Motor neuron (in vitro differentiated cells): Measurements from ENCODE around the gene NEURL3. TPM values are rescaled to one million over a fixed set of nuclear protein-coding genes. Genes with fewer than 3 reads are reported as not detected.

Source experiments
- ATAC-seq, 8 experiments: fragments of 200-7000 bp; cut with Tn5 transposase; replicated peaks in 6 of 8; 2 replicates each; pipeline ENCODE4 v1.8.0; 2021; ENCODE audit warnings: mild to moderate bottlenecking in 8 of 8, moderate library complexity in 8 of 8
- H3K27ac ChIP-seq, 2 donors: fragments of 250-450 bp; sonication (Bioruptor Pico); 2 replicates each; pipeline ENCODE4 v1.9.0; 2021; ENCODE audit warnings: antibody characterized with exemption in 2 of 2, mild to moderate bottlenecking in 2 of 2, moderate library complexity in 1 of 2
- H3K4me1 ChIP-seq, 2 donors: fragments of 250-450 bp; sonication (Bioruptor Pico); replicated peaks in 1 of 2; 2 replicates each; pipeline ENCODE4 v1.6.1; 2021; ENCODE audit warnings: antibody characterized with exemption in 2 of 2, mild to moderate bottlenecking in 2 of 2, moderate library complexity in 1 of 2
- H3K4me3 ChIP-seq, 5 donors: fragments of 250-450 bp; sonication (Bioruptor Pico); 2 replicates each; pipeline ENCODE4 v1.9.0; 2021; ENCODE audit warnings: antibody characterized with exemption in 5 of 5, mild to moderate bottlenecking in 5 of 5, moderate library complexity in 4 of 5
- WGBS, 10 experiments: fragments of 450-650 bp; shearing (Covaris generic); methylation state at CpG; one replicate each; pipeline ENCODE4 v1.0.0; 2022; 5-methylcytosine and 5-hydroxymethylcytosine counted together
- in situ Hi-C, 9 experiments: fragments of 400-800 bp; cut with MboI; loops; one replicate each; pipeline ENCODE4 v1.15.0; 2021; ENCODE audit warnings: low sequenced_read_pairs in 9 of 9, low pct_unique_long_range_greater_than_20kb in 2 of 9; ENCODE audit not compliant: unreplicated experiment in 9 of 9
- total RNA-seq, 8 experiments: library from RNA; unstranded; fragments of 300-600 nt; gene quantifications; 2 replicates each; pipeline versions ENCODE4 v1.2.3 to v1.2.4, GENCODE V29; 2022

Gene NEURL3
- total RNA-seq, 8 experiments from 2014 or later: 0.13 to 0.52 (median 0.17) TPM; not detected in 4

DNA sequence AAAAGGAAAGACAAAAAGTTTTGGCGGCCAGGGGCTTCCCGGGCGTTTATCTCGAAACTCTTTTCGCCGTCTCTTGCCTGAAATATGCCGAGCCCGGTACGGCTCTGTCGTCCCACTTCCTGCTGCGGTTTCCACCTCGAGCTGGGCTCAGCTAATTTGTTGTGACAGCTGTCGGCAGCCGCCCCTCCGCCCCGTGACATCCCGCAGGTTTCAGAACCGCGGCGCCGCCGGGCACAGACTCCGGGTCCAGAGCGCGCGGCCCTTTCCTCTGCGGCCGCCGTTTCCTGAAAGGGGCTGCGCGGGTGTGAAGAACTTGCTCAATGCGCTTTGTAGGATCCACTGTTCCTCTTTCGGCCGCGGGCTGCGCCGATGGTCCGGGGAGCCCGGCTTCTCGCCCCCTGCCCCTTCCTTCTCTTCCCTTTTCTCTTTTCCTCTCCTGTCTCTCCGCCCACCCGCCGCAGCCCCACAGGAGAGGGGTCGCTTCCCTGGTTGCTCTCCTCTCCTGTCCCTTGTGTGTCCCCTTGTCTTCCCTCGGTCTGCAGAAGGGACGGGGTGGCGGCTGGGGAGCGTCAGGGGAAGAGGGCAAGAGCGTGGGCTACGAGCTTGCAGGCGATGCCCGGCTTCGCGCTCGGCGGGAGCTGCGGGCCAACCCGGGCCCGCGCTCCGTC lies 32.0 kb upstream of the NEURL3 start:
- WGBS, 10 experiments: 0 to 2% (median 1%) methylated on average over 4 to 14 of the region's 61 CpGs; no CpG with 5 or more reads in 7 of the 10 experiments
- peak; percentile 7 to 17 (median 12) for ATAC-seq

DNA sequence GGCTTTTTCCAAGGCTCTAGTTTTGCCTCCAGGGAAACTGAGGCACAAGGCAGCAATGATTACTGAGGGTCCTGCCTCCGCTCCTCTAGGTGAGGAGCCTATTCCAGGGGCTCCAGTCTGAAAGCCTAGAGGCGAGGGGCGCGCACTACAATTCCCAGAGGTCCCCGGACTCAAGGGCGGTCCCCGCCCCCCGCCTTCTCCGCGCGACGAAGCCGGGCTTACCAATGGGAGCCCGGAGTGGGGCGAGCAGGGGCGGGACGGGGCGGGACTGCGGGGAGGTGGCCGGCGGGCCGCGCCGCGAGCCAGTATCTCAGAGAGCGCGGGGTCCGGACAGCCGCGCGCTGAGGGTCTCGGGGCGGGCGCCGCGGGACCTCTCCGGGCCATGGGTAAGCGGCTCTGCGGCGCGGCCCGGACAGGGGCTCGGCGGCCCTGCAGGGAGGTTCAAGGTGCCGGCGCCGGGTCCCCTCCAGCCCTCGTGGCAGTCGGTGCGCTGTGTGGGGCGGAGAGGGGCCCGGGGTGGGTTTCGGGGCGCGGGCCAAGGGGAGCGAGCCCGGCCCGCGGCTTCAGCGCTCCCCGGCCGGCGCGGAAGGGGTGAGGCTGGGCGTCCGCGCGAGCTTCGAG lies 31.4 kb upstream of the NEURL3 start, which contains the start of gene ARID5A:
Gene ARID5A, plus strand, starts transcription at position 308 of the 621 bp plus-strand sequence. Its CDS starts 75 bp downstream, at position 383.
- H3K4me1 ChIP-seq: peaks cover 9 to 17% of the 10 kb centered on the region in 2 donors
- ATAC-seq: peak; percentile 34 to 80 (median 76)
- no peak within 1 kb of the TSS for H3K27ac ChIP-seq
- WGBS, 10 experiments: 0 to 40% (median 0%) methylated on average over 1 to 4 of the region's 69 CpGs; no CpG with 5 or more reads in 7 of the 10 experiments
- H3K4me3 ChIP-seq: peak within 1 kb of the TSS; percentile 53 to 77 (median 64)
- in situ Hi-C loops: no loop called here

More for the DNA sequence above, 32.0 kb upstream of the NEURL3 start:
- no peak overlapping the region for H3K27ac ChIP-seq
- H3K4me1 ChIP-seq: peaks cover 5 to 13% of the 10 kb centered on the region in 2 donors
- in situ Hi-C loops: no loop called here
- peak overlapping the region; percentile 53 to 77 (median 64) for H3K4me3 ChIP-seq

DNA sequence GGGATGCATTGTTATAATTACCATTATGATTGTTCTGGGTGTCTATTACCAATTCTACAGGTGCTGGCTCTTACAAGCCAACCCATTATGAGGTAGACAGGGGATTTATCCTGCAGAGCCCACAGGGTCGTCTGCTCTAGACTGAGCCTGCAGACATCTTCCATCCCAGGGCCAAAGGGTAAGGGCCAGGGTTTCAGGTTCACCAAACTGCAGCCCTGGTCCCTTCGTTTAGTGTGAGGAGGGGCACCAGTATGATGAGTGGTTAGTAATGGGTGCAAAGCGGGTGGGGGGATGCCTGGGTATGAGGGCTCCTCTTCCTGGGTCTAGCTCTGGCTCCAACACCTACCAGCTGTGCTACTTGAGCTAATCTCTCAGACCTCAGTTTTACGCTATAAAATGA lies 30.2 kb upstream of the NEURL3 start:
- 29 to 90% (median 80%) methylated on average over 1 to 3 of the region's 4 CpGs; no CpG with 5 or more reads in 3 of the 10 experiments for WGBS, 10 experiments
- ATAC-seq: no peak
- in situ Hi-C loops: no loop called here
- peaks cover 12 to 18% of the 10 kb centered on the region in 2 donors for H3K4me1 ChIP-seq
- H3K4me3 ChIP-seq: no peak overlapping the region
- H3K27ac ChIP-seq: no peak overlapping the region

DNA sequence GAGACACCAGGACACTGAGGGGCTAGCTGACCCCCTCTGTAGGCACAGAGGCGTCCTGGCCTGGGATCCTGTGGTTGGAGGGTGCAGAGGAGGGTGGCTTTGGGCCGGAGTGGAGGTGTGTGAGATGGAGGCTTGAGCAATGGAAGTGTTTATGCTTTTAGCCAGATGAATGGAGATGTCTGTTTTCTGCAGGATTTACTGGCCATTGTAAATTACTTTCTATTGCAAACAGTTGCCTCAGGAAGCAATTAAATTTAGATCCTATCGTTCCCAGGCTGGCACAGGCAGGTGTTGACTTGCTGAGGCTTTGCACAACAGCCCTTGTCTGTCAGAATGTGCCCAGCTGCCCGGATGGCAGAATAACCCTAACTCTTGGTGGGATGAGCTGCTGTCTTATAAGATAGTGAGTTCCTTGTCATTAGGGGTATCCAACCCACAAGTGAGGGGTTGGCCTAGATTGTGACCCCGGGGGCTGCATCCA lies 29.6 kb upstream of the NEURL3 start:
- no peak overlapping the region for H3K27ac ChIP-seq
- in situ Hi-C loops: no loop called here
- WGBS, 10 experiments: 32 to 100% (median 63%) methylated on average over 1 to 3 of the region's 5 CpGs; no CpG with 5 or more reads in 2 of the 10 experiments
- ATAC-seq: no peak
- peaks cover 12 to 18% of the 10 kb centered on the region in 2 donors for H3K4me1 ChIP-seq
- H3K4me3 ChIP-seq: no peak overlapping the region

DNA sequence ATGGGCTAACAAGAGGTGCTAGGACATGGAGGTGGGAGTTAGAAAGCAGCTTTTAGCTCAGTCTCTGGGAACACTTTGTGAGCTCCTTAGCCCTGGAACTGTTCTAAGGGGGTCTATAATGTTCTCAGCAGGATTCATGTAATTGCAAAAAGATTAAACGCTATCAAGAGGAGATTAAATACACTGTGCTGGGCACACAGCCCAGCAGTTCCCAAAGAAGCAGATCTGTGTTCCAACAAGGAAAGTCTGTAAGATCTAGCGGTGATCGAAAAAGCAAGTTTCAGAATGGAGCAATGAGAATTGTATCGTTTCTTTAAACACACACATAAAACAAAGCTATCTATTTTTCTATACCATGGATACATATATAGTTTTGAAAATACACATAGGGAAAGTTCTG lies 29.0 kb upstream of the NEURL3 start:
- no peak for ATAC-seq
- no peak overlapping the region for H3K4me3 ChIP-seq
- WGBS, 10 experiments: 12 to 93% (median 70%) methylated on average over 2 to 4 of the region's 4 CpGs; no CpG with 5 or more reads in 3 of the 10 experiments
- in situ Hi-C loops: no loop called here
- H3K27ac ChIP-seq: no peak overlapping the region
- peaks cover 12 to 16% of the 10 kb centered on the region in 2 donors for H3K4me1 ChIP-seq

DNA sequence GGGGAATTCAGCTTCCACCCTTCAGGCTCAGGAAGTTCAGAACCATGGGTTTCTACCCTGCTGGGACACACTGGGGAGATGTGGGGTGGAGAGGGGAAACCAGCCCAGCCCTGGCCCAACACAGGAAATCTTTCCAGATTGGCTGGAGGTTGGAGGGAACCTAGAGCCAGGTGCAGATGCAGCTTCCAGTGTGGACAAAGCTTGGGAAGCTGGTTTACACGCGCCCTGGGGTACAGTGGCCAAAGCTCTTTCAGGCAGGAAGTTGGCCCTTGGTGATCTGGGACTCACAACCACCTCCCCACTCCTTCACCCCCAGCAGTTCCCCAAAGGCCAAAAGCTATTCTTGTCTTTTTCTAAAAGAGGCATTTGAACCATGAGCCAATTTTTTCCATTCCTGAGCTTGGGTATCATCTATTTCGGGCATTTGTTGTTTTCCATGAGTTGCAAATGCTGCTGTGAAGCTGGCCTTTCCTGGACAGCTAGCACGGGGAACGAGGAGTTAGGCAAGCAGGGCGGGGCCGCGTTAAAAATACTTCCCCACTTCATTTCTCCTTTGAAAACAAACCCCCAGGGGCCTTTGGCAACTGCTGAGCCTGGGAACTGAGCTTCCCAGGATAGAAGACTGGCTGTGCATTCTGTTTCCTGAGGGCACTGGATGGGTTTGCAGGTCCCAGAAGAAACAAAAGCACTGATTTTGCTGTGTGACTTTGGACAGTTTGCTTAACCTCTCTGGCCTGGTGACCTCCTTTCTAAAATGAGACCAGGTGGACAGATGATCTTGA lies 28.3 kb upstream of the NEURL3 start:
- in situ Hi-C loops: no loop called here
- peak in 3 of 8 experiments; percentile 17 to 39 (median 25) for ATAC-seq
- no peak overlapping the region for H3K4me3 ChIP-seq
- H3K4me1 ChIP-seq: peaks cover 12% of the 10 kb centered on the region in 2 donors
- 0 to 79% (median 40%) methylated on average over 1 to 6 of the region's 8 CpGs; no CpG with 5 or more reads in 1 of the 10 experiments for WGBS, 10 experiments
- no peak overlapping the region for H3K27ac ChIP-seq

DNA sequence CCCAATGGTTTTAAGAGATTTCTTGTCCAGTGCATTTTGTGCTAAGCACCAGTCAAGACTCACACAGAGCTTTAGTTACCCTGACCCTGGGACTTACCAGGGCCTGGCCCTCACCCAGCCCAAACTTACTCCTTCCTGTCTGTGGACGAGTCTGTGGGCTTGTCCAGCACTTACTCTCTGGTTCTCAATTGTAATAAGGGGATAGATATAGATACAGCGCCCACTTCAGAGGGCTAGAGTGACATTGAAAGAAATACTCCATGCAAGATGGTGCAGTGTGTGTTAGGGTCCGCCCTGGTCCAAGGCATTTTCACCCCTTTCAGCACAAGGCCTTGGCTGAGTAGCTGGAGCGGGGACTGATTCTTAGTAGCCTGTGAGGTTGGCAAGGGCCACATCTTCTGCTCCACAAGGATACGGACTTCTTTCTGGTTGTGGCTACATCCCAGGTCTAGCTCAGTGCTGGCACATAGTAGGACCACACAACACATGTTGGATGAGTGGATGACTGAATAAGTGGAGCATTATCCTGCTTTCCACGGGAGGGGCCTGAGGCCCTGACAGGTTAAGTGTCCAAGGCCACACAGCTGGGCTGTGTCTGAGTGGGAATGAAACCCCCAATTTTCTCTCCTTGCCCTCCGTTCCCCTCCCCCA lies 27.6 kb upstream of the NEURL3 start:
- H3K4me1 ChIP-seq: peaks cover 10 to 14% of the 10 kb centered on the region in 2 donors

DNA sequence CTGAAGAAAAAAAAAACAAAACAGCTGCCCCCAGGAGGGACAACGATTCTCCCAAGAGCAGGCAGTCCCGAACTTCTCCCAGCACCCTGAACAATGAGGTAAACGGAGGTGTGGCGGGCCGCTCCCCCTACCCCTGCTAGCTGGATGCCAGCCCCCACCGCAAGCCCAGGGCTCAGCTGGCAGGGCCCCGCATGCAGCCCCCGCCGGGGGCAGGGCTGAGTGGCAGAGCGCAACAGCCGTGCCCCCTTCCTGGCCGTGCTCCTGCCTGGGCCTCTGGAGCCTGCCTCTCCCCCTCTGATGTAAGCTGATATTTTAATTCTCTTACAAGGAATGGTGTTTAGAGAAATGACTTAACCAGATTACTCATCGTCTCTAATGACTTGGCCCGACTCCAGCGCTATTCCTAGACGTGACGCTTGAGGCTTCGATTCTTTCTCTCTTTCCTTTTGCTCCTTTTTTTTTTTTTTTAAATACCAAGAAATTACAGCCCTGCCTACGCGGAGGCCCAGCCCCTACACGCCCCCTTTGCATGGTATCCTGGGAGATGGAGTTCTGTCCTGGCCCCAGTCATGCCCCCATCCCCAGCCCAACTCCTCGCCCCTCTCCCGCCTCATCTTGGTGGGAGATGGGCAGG lies 26.8 kb upstream of the NEURL3 start:
- 0 to 19% (median 0%) methylated on average over 2 to 8 of the region's 23 CpGs; no CpG with 5 or more reads in 6 of the 10 experiments for WGBS, 10 experiments
- Histone ChIP-seq H3K4me1 (peaks cover 14 to 15% of the 10 kb centered on the region in 2 donors), H3K4me3 (peak overlapping the region in 3 of 5 donors; percentile 9 to 21 (median 9)), H3K27ac (peak overlapping the region; percentile 66 to 70)
- in situ Hi-C loops: no loop called here
- ATAC-seq: peak; percentile 63 to 83 (median 80)

More for the DNA sequence above, 27.6 kb upstream of the NEURL3 start:
- WGBS, 10 experiments: 67 to 100% (median 96%) methylated on average over 1 to 6 of the region's 7 CpGs; no CpG with 5 or more reads in 4 of the 10 experiments
- no peak for ATAC-seq
- in situ Hi-C loops: no loop called here
- Histone ChIP-seq H3K4me3 (no peak overlapping the region), H3K27ac (no peak overlapping the region)

DNA sequence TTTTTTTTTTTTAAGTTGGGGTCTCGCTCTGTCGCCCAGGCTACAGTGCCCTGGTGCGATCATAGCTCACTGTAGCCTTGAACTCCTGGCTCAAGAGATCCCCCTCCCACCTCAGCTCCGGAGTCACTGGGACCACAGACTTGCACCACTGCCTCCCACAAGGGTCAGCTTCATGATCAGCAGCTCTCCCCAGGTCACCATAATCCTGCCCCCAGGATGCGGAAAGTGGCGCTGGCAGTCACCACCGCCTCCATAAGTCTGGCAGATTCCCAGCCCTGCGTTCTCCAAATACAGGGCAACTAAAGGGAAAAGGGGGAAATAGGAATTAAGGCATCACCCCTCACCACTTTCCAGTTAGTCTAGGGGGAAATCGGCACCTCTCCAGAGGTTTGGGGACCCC lies 26.2 kb upstream of the NEURL3 start:
- peak overlapping the region; percentile 66 to 70 for H3K27ac ChIP-seq
- ATAC-seq: no peak
- H3K4me3 ChIP-seq: no peak overlapping the region
- peaks cover 14 to 15% of the 10 kb centered on the region in 2 donors for H3K4me1 ChIP-seq
- in situ Hi-C loops: no loop called here
- 87 to 100% (median 91%) methylated on average over 2 to 4 of the region's 9 CpGs; no CpG with 5 or more reads in 5 of the 10 experiments for WGBS, 10 experiments

DNA sequence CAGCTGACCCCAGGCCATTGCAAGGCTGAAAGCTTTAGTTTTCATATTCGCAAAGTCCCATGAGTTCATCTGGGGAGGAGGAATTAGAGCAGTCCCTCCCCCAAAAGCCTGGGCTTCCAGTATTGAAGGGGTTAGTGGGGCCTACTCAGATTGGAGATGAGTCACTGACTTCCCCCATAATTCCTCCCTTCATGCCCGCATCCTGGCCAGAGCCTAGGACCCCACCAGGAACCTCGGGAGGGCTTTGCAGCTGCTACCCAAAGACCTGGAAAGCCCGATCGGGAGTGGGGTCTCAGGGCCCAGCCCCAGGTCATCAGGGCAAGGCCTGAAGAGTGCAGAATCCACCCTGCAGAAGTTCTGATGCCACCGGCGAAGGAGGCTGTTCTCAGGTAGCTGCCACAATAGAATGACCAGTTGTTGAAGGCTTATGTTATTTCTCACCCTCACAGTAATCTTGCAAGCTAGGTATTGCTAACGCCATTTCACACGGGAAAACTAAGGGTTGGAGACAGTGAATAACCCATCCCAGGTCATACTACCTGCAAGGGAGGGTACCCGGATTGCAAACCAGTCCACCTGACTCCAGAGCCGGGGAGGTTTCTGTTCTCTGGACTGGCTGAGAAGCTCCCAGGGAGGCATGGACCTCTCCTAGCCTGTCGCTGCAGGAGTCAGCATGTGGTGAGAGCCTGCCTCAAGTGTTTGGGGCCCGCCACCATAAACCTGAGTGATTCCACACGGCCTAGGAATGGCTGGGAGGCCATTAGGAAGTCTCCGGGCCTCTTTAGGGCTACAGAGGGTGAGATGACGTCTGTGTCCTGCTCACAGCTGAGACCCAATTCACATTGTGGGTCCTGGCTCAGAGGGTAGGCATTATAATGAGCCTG lies 25.6 kb upstream of the NEURL3 start:
- in situ Hi-C loops: no loop called here
- Histone ChIP-seq H3K4me1 (peaks cover 14 to 15% of the 10 kb centered on the region in 2 donors), H3K4me3 (no peak overlapping the region), H3K27ac (no peak overlapping the region)
- no peak for ATAC-seq
- whole genome bisulfite sequencing, 10 experiments: 79 to 100% (median 83%) methylated on average over 1 to 8 of the region's 16 CpGs; no CpG with 5 or more reads in 1 of the 10 experiments

DNA sequence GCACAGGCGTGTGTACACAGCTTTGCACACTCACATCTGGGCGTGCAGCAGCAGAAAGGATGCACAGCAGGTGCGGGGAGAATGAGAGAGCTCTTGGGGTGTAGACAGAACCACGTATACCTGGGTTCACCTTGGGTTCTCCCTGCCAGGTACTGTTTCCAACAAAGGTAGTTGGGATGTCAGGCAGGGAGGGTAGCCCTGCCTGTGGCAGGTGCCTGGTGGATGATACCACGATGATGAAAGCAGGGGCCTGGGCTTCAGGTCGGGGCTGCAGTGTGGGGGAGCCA lies 24.9 kb upstream of the NEURL3 start:
- Histone ChIP-seq H3K4me1 (peaks cover 14 to 15% of the 10 kb centered on the region in 2 donors), H3K4me3 (no peak overlapping the region), H3K27ac (no peak overlapping the region)
- WGBS, 10 experiments: 50 to 100% (median 70%) methylated on average over 1 to 2 of the region's 6 CpGs; no CpG with 5 or more reads in 6 of the 10 experiments
- ATAC-seq: no peak
- in situ Hi-C loops: no loop called here
